GM23338 (cell line): ENCODE measurements around the gene TACC3. TPM values are rescaled to one million over a fixed set of nuclear protein-coding genes. Genes with fewer than 3 reads are reported as not detected.

ENCODE experiments used
- ATAC-seq: fragments of 200-7000 bp; cut with Tn5 transposase; 3 replicates; pipeline ENCODE4 v1.9.1; 2020
- DNase-seq: peaks from one replicate; pipeline ENCODE4 v3.0.0-alpha.2; 2015; ENCODE audit warnings: low spot score
- H2AFZ ChIP-seq: fragments of 200-600 bp; sonication (generic); 2 replicates; pipeline ENCODE4 v1.8.0; 2016; ENCODE audit warnings: antibody characterized with exemption, mild to moderate bottlenecking, moderate library complexity
- H3F3A ChIP-seq: fragments of 200-600 bp; sonication (generic); replicated peaks from 2 replicates; pipeline ENCODE4 v1.8.0; 2017; ENCODE audit warnings: antibody characterized with exemption, mixed run types, low read depth
- H3K27ac ChIP-seq: fragments of 200-600 bp; sonication (generic); 2 replicates; pipeline ENCODE4 v1.6.1; 2016; ENCODE audit warnings: low read depth
- H3K27me3 ChIP-seq: fragments of 200-600 bp; sonication (generic); 2 replicates; pipeline ENCODE4 v1.8.0; 2016; ENCODE audit warnings: mild to moderate bottlenecking, mixed run types, moderate library complexity; ENCODE audit not compliant: insufficient read depth
- H3K36me3 ChIP-seq: fragments of 200-600 bp; sonication (generic); 2 replicates; pipeline ENCODE4 v1.8.0; 2016; ENCODE audit warnings: mild to moderate bottlenecking; ENCODE audit not compliant: insufficient read depth
- H3K4me1 ChIP-seq: fragments of 200-600 bp; sonication (generic); 2 replicates; pipeline ENCODE4 v1.8.0; 2016; ENCODE audit warnings: mild to moderate bottlenecking, moderate library complexity; ENCODE audit not compliant: insufficient read depth
- H3K4me2 ChIP-seq: fragments of 200-600 bp; sonication (generic); 2 replicates; pipeline ENCODE4 v1.7.1; 2017; ENCODE audit warnings: mixed run types
- H3K4me3 ChIP-seq: fragments of 200-600 bp; sonication (generic); 2 replicates; pipeline ENCODE4 v1.6.1; 2016; ENCODE audit warnings: mixed run types
- H3K79me2 ChIP-seq: fragments of 200-600 bp; sonication (generic); replicated peaks from 2 replicates; pipeline ENCODE4 v1.8.0; 2017; ENCODE audit warnings: mild to moderate bottlenecking; ENCODE audit not compliant: insufficient read depth
- H3K9me2 ChIP-seq: fragments of 200-600 bp; sonication (generic); 2 replicates; pipeline ENCODE4 v1.8.0; 2017; ENCODE audit not compliant: insufficient read depth
- H4K20me1 ChIP-seq: fragments of 200-600 bp; sonication (generic); replicated peaks from 2 replicates; pipeline ENCODE4 v1.8.0; 2017; ENCODE audit warnings: mild to moderate bottlenecking; ENCODE audit not compliant: insufficient read depth
- H3K27ac Mint-ChIP-seq: 2 replicates; pipeline ENCODE4 v1.8.0; 2020; ENCODE audit warnings: inconsistent platforms, mild to moderate bottlenecking, moderate library complexity, mixed read lengths
- H3K27me3 Mint-ChIP-seq: 3 replicates; pipeline ENCODE4 v1.8.0; 2022; ENCODE audit warnings: low read depth, mild to moderate bottlenecking, moderate library complexity, mixed read lengths, inconsistent platforms; ENCODE audit not compliant: insufficient read depth, poor library complexity
- H3K36me3 Mint-ChIP-seq: 3 replicates; pipeline ENCODE4 v1.8.0; 2021; ENCODE audit warnings: low read depth, mild to moderate bottlenecking, inconsistent platforms, moderate library complexity, mixed read lengths
- H3K4me1 Mint-ChIP-seq: 3 replicates; pipeline ENCODE4 v1.8.0; 2020; ENCODE audit warnings: mild to moderate bottlenecking, inconsistent platforms, mixed read lengths
- H3K4me3 Mint-ChIP-seq: 3 replicates; pipeline ENCODE4 v1.8.0; 2021; ENCODE audit warnings: moderate library complexity, mild to moderate bottlenecking, inconsistent platforms, mixed read lengths
- H3K9me3 Mint-ChIP-seq: 3 replicates; pipeline ENCODE4 v1.8.0; 2020; ENCODE audit warnings: moderate library complexity, mild to moderate bottlenecking, inconsistent platforms, mixed read lengths
- CTCF ChIP-seq, 2 experiments: fragments of 200-600 bp in 1 of 2; sonication (generic) in 1 of 2; conservative IDR thresholded peaks; 2 replicates each; pipeline versions ENCODE4 v1.5.1 to v1.6.1; 2016 to 2017; ENCODE audit warnings: antibody characterized with exemption in 2 of 2, low read depth in 2 of 2, mild to moderate bottlenecking in 2 of 2, moderate library complexity in 1 of 2
- ETS1 ChIP-seq: IDR thresholded peaks from 2 replicates; pipeline ENCODE4 v1.6.1; 2016; ENCODE audit warnings: antibody characterized with exemption
- EZH2 ChIP-seq: fragments of 200-600 bp; sonication (generic); IDR thresholded peaks from one replicate; pipeline ENCODE4 v1.8.0; 2017; ENCODE audit warnings: antibody characterized with exemption, mild to moderate bottlenecking, low read depth; ENCODE audit not compliant: unreplicated experiment
- JUNB ChIP-seq: IDR thresholded peaks from one replicate; pipeline ENCODE4 v1.6.1; 2016; ENCODE audit warnings: antibody characterized with exemption; ENCODE audit not compliant: unreplicated experiment
- NANOG ChIP-seq: IDR thresholded peaks from 2 replicates; pipeline ENCODE4 v1.6.1; 2016; ENCODE audit warnings: antibody characterized with exemption, borderline replicate concordance
- POLR2AphosphoS5 ChIP-seq: IDR thresholded peaks from 2 replicates; pipeline ENCODE4 v1.6.1; 2016; ENCODE audit warnings: antibody characterized with exemption, low read depth
- REST ChIP-seq: IDR thresholded peaks from one replicate; pipeline ENCODE4 v1.6.1; 2018; ENCODE audit warnings: antibody characterized with exemption; ENCODE audit not compliant: unreplicated experiment
- STAT1 ChIP-seq: IDR thresholded peaks from one replicate; pipeline ENCODE4 v1.6.1; 2016; ENCODE audit warnings: antibody characterized with exemption; ENCODE audit not compliant: unreplicated experiment
- ZNF114 ChIP-seq: fragments of 250-450 bp; sonication (Bioruptor Pico); IDR thresholded peaks from 2 replicates; pipeline ENCODE4 v1.5.0; 2020; ENCODE audit warnings: mild to moderate bottlenecking, moderate library complexity
- ZNF331 ChIP-seq: fragments of 250-450 bp; sonication (Bioruptor Pico); IDR thresholded peaks from 2 replicates; pipeline ENCODE4 v1.5.0; 2020; ENCODE audit warnings: low read depth, mild to moderate bottlenecking, moderate library complexity
- polyA plus RNA-seq: library from polyadenylated mRNA; unstranded; fragments of >200 nt; fragmentation: Nextera tagmentation; extraction: Ambion mirVana; gene quantifications from 2 replicates; pipeline ENCODE4 v1.2.1, GENCODE V29; 2016
- total RNA-seq: library from RNA; depleted of rRNA; stranded (reverse); fragments of >200 nt; shearing (Covaris generic); gene quantifications from 2 replicates; pipeline ENCODE4 v1.2.3, GENCODE V29; 2014

The TACC3 gene
- total and polyA plus RNA-seq, 2 experiments from 2014 or later = 120 TPM

GRCh38 chr4:1763550-1764080 lies 42.3 kb downstream of the TACC3 start (continued):
- TF ChIP-seq CTCF (conservative IDR thresholded peaks at IDR 0.05; ENCODE audit: low read depth in 2 of 2) = no peak

GRCh38 chr4:1764670-1765069 lies 43.3 kb downstream of the TACC3 start:
- H3K27me3 ChIP-seq = no peaks in the 10 kb centered on the region
- no peak overlapping the region for H3K4me3 ChIP-seq
- TF ChIP-seq EZH2 (no peak), ZNF114 (CRISPR knock-in tag) (no peak), NANOG (no peak), CTCF (conservative IDR thresholded peaks at IDR 0.05; ENCODE audit: low read depth in 2 of 2) (no peak), ZNF331 (CRISPR knock-in tag) (no peak), ETS1 (no peak), JUNB (no peak), REST (no peak), STAT1 (no peak), POLR2AphosphoS5 (no peak)

More at GRCh38 chr4:1764670-1765069, 43.3 kb downstream of the TACC3 start:
- ATAC-seq (no peak), DNase-seq (no peak)
- H3K4me1 Mint-ChIP-seq = peaks cover 12% of the 10 kb centered on the region
- no peak overlapping the region for H2AFZ ChIP-seq
- peaks cover 24% of the 10 kb centered on the region for H3K27me3 Mint-ChIP-seq
- H3K36me3 ChIP-seq = no peaks in the 10 kb centered on the region
- no peaks in the 10 kb centered on the region for H3K79me2 ChIP-seq
- no peaks in the 10 kb centered on the region for H3K9me2 ChIP-seq
- H3K4me3 Mint-ChIP-seq = no peak overlapping the region
- no peak overlapping the region for H3K27ac Mint-ChIP-seq
- H3K27ac ChIP-seq = no peak overlapping the region
- no peak overlapping the region for H3K4me2 ChIP-seq
- H3K4me1 ChIP-seq = peaks cover 26% of the 10 kb centered on the region
- H4K20me1 ChIP-seq = no peaks in the 10 kb centered on the region
- H3F3A ChIP-seq = no peaks in the 10 kb centered on the region
- H3K9me3 Mint-ChIP-seq = no peaks in the 10 kb centered on the region; the same call in 2 of the 3 replicates
- no peaks in the 10 kb centered on the region for H3K36me3 Mint-ChIP-seq
